GM12878 (cell line): ENCODE results near the gene RNASE7. TPM values are rescaled to one million over a fixed set of nuclear protein-coding genes. Genes with fewer than 3 reads are reported as not detected.

Experiments used
- ATAC-seq: fragments of 200-7000 bp; cut with Tn5 transposase; 3 replicates; pipeline ENCODE4 v1.9.1; 2020; ENCODE audit warnings: mild to moderate bottlenecking, moderate library complexity
- BruUV-seq: library from RNA; stranded (reverse); fragments of 400-500 nt; replicated peaks from 2 replicates; lab custom pipeline; 2021; lab: Mats Ljungman, UMichigan
- CTCF ChIA-PET: fragments of 300-600 bp; sonication (Branson Sonifier 250); formaldehyde crosslinking; extraction: SDS; loops from one replicate; lab custom pipeline; 2021; ENCODE audit warnings: inconsistent platforms; lab: Yijun Ruan, JAX
- POLR2A ChIA-PET: fragments of 350-600 bp; formaldehyde crosslinking; extraction: SDS; loops from one replicate; lab custom pipeline; 2021; ENCODE audit warnings: inconsistent platforms; lab: Charles Lee
- RAD21 ChIA-PET: fragments of 300-600 bp; sonication (Branson Sonifier 250); formaldehyde crosslinking; loops from one replicate; lab custom pipeline; 2023; ENCODE audit warnings: antibody characterized with exemption; ENCODE audit not compliant: unreplicated experiment; lab: Charles Lee
- SMC1A ChIA-PET: fragments of 300-600 bp; sonication (Branson Sonifier 250); formaldehyde crosslinking; loops from one replicate; lab custom pipeline; 2023; ENCODE audit not compliant: unreplicated experiment, uncharacterized antibody; lab: Charles Lee
- DNase-seq: peaks from one replicate; pipeline ENCODE4 v3.0.0-alpha.2; 2011; ENCODE audit warnings: low read depth, low spot score
- FAIRE-seq: peaks from 3 replicates; lab custom pipeline; 2011; peaks lifted over from hg19 to GRCh38; lab: Jason Lieb, UNC
- H2AFZ ChIP-seq: 2 replicates; pipeline ENCODE4 v1.6.0; 2011; ENCODE audit warnings: low read depth, low read length, control low read depth; ENCODE audit not compliant: control insufficient read depth
- H3K27ac ChIP-seq: 2 replicates; pipeline ENCODE4 v1.5.1; 2011; ENCODE audit warnings: control low read depth; ENCODE audit not compliant: control insufficient read depth, insufficient read depth
- H3K27me3 ChIP-seq, 2 experiments: replicated peaks in 1 of 2; 2 replicates each; pipeline versions ENCODE4 v1.6.0 to v1.6.1; 2011; ENCODE audit warnings: low read length in 1 of 2; ENCODE audit not compliant: control insufficient read depth in 2 of 2, insufficient read depth in 2 of 2
- H3K36me3 ChIP-seq, 2 experiments: 2 replicates each; pipeline ENCODE4 v1.5.1; 2011; ENCODE audit warnings: low read length in 1 of 2; ENCODE audit not compliant: control insufficient read depth in 2 of 2, insufficient read depth in 2 of 2
- H3K4me1 ChIP-seq: 2 replicates; pipeline ENCODE4 v1.6.1; 2011; ENCODE audit warnings: mild to moderate bottlenecking, low read length, moderate library complexity, mixed read lengths; ENCODE audit not compliant: control insufficient read depth, insufficient read depth
- H3K4me2 ChIP-seq: 2 replicates; pipeline ENCODE4 v1.6.0; 2011; ENCODE audit warnings: control low read depth; ENCODE audit not compliant: control insufficient read depth, insufficient read depth
- H3K4me3 ChIP-seq: fragments of 200-600 bp; sonication (generic); 2 replicates; pipeline ENCODE4 v1.5.1; 2016
- H3K79me2 ChIP-seq: 2 replicates; pipeline ENCODE4 v1.6.0; 2011; ENCODE audit warnings: low read length; ENCODE audit not compliant: control insufficient read depth, insufficient read depth
- H3K9ac ChIP-seq: 2 replicates; pipeline ENCODE4 v1.8.0; 2011; ENCODE audit warnings: low read length, control low read depth, mixed read lengths; ENCODE audit not compliant: control insufficient read depth, insufficient read depth
- H3K9me3 ChIP-seq: replicated peaks from 3 replicates; pipeline ENCODE4 v1.5.1; 2011; ENCODE audit warnings: mild to moderate bottlenecking, low read length; ENCODE audit not compliant: control insufficient read depth, insufficient read depth
- H4K20me1 ChIP-seq: 2 replicates; pipeline ENCODE4 v1.6.0; 2011; ENCODE audit not compliant: control insufficient read depth, insufficient read depth
- HDGF ChIP-seq: fragments of 450-650 bp; IDR thresholded peaks from 2 replicates; pipeline ENCODE4 v1.6.1; 2016; ENCODE audit warnings: antibody characterized with exemption
- LARP7 ChIP-seq: fragments of 450-650 bp; IDR thresholded peaks from 2 replicates; pipeline ENCODE4 v1.6.1; 2017; ENCODE audit warnings: mild to moderate bottlenecking
- SUZ12 ChIP-seq: fragments of 200-600 bp; sonication (generic); IDR thresholded peaks from one replicate; pipeline ENCODE4 v1.6.1; 2018; ENCODE audit warnings: antibody characterized with exemption, mild to moderate bottlenecking; ENCODE audit not compliant: unreplicated experiment
- WGBS: methylation state at CpG from one replicate; pipeline ENCODE4 v1.1.6; 2016; ENCODE audit warnings: low lambda C conversion rate; ENCODE audit not compliant: insufficient replicate concordance, insufficient coverage; ENCODE audit errors: missing lambda C conversion rate; 5-methylcytosine and 5-hydroxymethylcytosine counted together
- in situ Hi-C: fragments of 300-500 bp; cut with MboI; formaldehyde crosslinking; loops from 9 replicates; pipeline ENCODE4 v1.14.3; 2018; ENCODE audit warnings: mixed read lengths
- intact Hi-C: fragments of 100-400 bp; cut with micrococcal nuclease; formaldehyde crosslinking; loops from one replicate; pipeline ENCODE4 v1.14.2; 2022; ENCODE audit not compliant: unreplicated experiment
- polyA plus RNA-seq, 11 experiments: library from polyadenylated mRNA; depleted of rRNA in 4 of 11; unstranded in 6 of 11; stranded (reverse) in 5 of 11; fragments of >200 nt; fragmentation: Nextera tagmentation in 4 of 11; fragmentation: Illumina TruSeq in 1 of 11; extraction: Ambion mirVana in 4 of 11; extraction: Trizol in 1 of 11; gene quantifications; 1 replicate in 1 of 11; 2 replicates in 10 of 11; pipeline versions ENCODE4 v1.2.1 to v1.2.3, GENCODE V29; 2011 to 2016; ENCODE audit warnings: inconsistent platforms in 2 of 11, missing spikeins in 2 of 11, low read depth in 1 of 11
- total RNA-seq, 4 experiments: library from RNA; depleted of rRNA in 3 of 4; stranded (reverse); fragments of >200 nt in 3 of 4; fragmentation: Illumina TruSeq in 1 of 4; extraction: Trizol in 1 of 4; gene quantifications; 2 replicates each; pipeline versions ENCODE4 v1.2.1 to v1.2.3, GENCODE V29; 2013 to 2021
- TF ChIP-seq, protein P1 (sequence below): fragments of 450-650 bp; IDR thresholded peaks from 2 replicates; pipeline ENCODE4 v1.6.1; 2018; ENCODE audit warnings: mild to moderate bottlenecking, low read depth, moderate library complexity; ENCODE audit not compliant: partially characterized antibody

The RNASE7 gene
- total and polyA plus RNA-seq, 10 of the 15 experiments (the other 5 are each of a cell fraction or from before 2014, with no cell fraction given): not detected

DNA sequence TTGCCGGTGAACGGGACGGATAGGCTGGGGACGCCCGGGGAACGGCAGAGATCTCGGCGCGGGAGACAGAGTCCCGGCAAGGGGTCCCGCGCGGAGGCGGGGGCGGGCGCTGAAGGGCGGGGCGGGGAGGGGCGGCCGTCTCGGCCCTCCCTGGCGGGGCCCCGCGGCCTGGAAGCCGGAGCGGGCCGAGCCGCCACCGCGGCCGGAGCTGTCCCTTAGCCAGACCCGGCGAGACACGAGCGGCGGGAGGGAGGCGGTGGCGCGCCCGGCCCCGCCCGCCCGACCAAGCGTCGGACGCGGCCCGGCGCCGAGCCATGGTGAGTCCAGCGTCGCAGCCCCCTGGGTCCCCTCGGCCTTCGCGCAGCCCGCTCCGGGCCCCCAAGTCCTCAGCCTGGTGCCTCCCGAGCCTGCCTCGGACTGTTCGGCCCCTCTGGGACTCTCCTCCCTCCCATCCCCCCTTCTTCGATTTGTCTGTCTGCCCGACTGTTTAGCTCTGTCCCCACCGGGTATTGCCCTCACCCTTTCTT lies 28.0 kb downstream of the RNASE7 start, which contains the start of gene ARHGEF40 (continued):
- TF ChIP-seq, protein P1, sequence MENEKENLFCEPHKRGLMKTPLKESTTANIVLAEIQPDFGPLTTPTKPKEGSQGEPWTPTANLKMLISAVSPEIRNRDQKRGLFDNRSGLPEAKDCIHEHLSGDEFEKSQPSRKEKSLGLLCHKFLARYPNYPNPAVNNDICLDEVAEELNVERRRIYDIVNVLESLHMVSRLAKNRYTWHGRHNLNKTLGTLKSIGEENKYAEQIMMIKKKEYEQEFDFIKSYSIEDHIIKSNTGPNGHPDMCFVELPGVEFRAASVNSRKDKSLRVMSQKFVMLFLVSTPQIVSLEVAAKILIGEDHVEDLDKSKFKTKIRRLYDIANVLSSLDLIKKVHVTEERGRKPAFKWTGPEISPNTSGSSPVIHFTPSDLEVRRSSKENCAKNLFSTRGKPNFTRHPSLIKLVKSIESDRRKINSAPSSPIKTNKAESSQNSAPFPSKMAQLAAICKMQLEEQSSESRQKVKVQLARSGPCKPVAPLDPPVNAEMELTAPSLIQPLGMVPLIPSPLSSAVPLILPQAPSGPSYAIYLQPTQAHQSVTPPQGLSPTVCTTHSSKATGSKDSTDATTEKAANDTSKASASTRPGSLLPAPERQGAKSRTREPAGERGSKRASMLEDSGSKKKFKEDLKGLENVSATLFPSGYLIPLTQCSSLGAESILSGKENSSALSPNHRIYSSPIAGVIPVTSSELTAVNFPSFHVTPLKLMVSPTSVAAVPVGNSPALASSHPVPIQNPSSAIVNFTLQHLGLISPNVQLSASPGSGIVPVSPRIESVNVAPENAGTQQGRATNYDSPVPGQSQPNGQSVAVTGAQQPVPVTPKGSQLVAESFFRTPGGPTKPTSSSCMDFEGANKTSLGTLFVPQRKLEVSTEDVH: no peak

DNA sequence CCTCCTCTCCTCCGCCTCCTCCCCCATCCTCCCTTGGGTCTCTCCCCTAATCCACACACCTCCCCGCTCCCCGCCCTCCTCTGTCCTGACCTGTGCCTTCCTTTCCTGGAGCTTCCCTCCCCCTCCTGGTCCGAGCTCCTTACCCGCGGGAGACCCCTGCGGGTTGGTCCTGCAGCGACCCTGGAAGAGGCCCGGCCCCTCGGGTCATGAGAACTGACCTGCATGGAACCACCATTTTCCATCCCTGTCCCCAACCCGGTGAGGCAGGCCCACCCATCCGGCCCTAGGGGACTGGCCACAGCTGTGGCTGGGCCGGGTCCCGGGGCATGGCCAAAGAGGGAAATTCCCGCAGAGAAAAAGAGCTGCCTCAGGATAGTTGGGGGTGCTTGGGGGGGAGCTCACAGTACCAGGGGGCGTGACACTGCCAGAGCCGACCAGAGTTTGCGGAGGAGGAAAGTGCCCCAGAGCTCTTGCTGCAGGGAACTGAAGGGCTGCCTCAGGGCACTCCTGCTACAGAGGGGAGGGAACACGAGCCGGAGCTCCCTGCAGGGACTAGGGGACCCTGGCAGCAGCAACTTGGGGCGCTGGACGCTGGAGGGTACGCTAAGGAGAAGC lies 28.6 kb downstream of the RNASE7 start:
- SMC1A ChIA-PET: interaction anchor here (0.6 to 3.1 kb wide), 9 partner anchors 9 to 428 kb away, joined by 3 to 30 read pairs (median 5); no protein-coding TSS in a partner anchor
- BruUV-seq: no TSS peak
- RAD21 ChIA-PET: interaction anchor here (0.9 to 3.0 kb wide), 9 partner anchors 19 to 452 kb away, joined by 3 to 42 read pairs (median 13); no protein-coding TSS in a partner anchor
- under 1% methylated on average over 20 of the region's 23 CpGs for WGBS
- Histone ChIP-seq H3K4me2 (peak overlapping the region; percentile 67), H3K27ac (no peak overlapping the region), H2AFZ (no peak overlapping the region), H3K4me3 (peak overlapping the region; percentile 67), H3K4me1 (peaks cover 29% of the 10 kb centered on the region), H3K9me3 (no peaks in the 10 kb centered on the region), H3K9ac (peak overlapping the region; percentile 35), H3K79me2 (no peaks in the 10 kb centered on the region), H3K27me3 (peaks cover 9 to 20% of the 10 kb centered on the region in 2 experiments), H3K36me3 (no peaks in the 10 kb centered on the region), H4K20me1 (no peaks in the 10 kb centered on the region)
- DNase-seq (no peak), ATAC-seq (peak; percentile 50), FAIRE-seq (no peak)
- TF ChIP-seq LARP7 (peak; percentile 46; the same call in 1 of the 2 replicates), HDGF (no peak), SUZ12 (peak; percentile 93)
- POLR2A ChIA-PET: interaction anchor here (0.6 to 2.6 kb wide), 4 partner anchors 34 to 376 kb away, joined by 3 to 21 read pairs (median 5); no protein-coding TSS in a partner anchor
- intact Hi-C loops: loop anchor here (1.0 kb wide), 1 partner anchor 34 kb away; no protein-coding TSS in a partner anchor
- CTCF ChIA-PET: interaction anchor here (0.7 to 5.6 kb wide), 11 partner anchors 9 to 244 kb away, joined by 3 to 100 read pairs (median 9); partner anchors contain the start of gene TMEM253
- in situ Hi-C loops: no loop called here
